Measurements from ENCODE around the gene IFT80. TPM values are rescaled to one million over a fixed set of nuclear protein-coding genes. Genes with fewer than 3 reads are reported as not detected.

The IFT80 gene
- total and polyA plus RNA-seq, 12 donors: 11.0 to 37.3 (median 22.1) TPM

- no peaks in the 10 kb centered on the region for H3K27me3 ChIP-seq
- H3K4me1 ChIP-seq (replicated peaks in 1 of 2): no peaks in the 10 kb centered on the region
- no peak overlapping the region for H3K27ac ChIP-seq
- no peak for DNase-seq
- no peak overlapping the region for H3K4me3 ChIP-seq
- 88 to 98% (median 95%) methylated on average over 3 to 5 of the region's 5 CpGs for WGBS, 4 donors
- peaks cover 0 to 5% (median 0%) of the 10 kb centered on the region in 3 donors for H3K9me3 ChIP-seq (replicated peaks in 1 of 3)
- TF ChIP-seq POLR2A (IDR thresholded peaks at IDR 0.05): no peak
- TF ChIP-seq, protein P1, sequence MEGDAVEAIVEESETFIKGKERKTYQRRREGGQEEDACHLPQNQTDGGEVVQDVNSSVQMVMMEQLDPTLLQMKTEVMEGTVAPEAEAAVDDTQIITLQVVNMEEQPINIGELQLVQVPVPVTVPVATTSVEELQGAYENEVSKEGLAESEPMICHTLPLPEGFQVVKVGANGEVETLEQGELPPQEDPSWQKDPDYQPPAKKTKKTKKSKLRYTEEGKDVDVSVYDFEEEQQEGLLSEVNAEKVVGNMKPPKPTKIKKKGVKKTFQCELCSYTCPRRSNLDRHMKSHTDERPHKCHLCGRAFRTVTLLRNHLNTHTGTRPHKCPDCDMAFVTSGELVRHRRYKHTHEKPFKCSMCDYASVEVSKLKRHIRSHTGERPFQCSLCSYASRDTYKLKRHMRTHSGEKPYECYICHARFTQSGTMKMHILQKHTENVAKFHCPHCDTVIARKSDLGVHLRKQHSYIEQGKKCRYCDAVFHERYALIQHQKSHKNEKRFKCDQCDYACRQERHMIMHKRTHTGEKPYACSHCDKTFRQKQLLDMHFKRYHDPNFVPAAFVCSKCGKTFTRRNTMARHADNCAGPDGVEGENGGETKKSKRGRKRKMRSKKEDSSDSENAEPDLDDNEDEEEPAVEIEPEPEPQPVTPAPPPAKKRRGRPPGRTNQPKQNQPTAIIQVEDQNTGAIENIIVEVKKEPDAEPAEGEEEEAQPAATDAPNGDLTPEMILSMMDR (IDR thresholded peaks at IDR 0.05): no peak
- intact Hi-C loops (cut with DNase I): no loop called here
- H3K36me3 ChIP-seq (replicated peaks in 1 of 2): no peaks in the 10 kb centered on the region
Measured at GRCh38 chr3:160312014-160312624, 86.9 kb downstream of the IFT80 start.

GRCh38 chr3:160302806-160303205, 96.2 kb downstream of the IFT80 start:
- intact Hi-C loops (cut with DNase I): no loop called here

DNA sequence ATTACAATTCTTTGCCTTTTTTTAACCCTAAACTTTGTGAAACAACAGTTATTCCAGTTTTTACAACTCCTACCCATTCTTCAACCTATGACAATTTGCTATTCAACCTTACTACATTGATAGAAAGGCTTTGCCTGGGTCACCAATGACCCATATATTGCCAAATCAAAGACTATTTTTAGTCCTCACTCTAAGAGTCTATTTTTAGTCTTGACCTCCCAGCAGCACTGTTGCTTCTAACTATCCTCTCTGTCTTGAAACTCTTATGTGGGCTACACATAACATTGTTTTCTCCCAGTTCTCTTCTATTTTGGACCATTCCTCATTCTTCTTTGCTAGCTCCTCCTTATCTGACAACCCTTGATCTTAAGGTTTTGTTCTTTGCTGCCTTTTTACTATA, 102.4 kb downstream of the IFT80 start:
- intact Hi-C loops (cut with DNase I): no loop called here
- TF ChIP-seq, protein P1 (IDR thresholded peaks at IDR 0.05): no peak
- no peak for TF ChIP-seq POLR2A (IDR thresholded peaks at IDR 0.05)

More at GRCh38 chr3:160302806-160303205, 96.2 kb downstream of the IFT80 start:
- no peaks in the 10 kb centered on the region for H3K36me3 ChIP-seq (replicated peaks in 1 of 2)
- H3K27ac ChIP-seq: no peak overlapping the region
- H3K4me1 ChIP-seq (replicated peaks in 1 of 2): no peaks in the 10 kb centered on the region
- H3K27me3 ChIP-seq: no peaks in the 10 kb centered on the region
- no peaks in the 10 kb centered on the region for H3K9me3 ChIP-seq (replicated peaks in 1 of 3)
- TF ChIP-seq, protein P1 (IDR thresholded peaks at IDR 0.05): no peak
- no peak for TF ChIP-seq POLR2A (IDR thresholded peaks at IDR 0.05)
- DNase-seq: no peak
- no peak overlapping the region for H3K4me3 ChIP-seq

DNA sequence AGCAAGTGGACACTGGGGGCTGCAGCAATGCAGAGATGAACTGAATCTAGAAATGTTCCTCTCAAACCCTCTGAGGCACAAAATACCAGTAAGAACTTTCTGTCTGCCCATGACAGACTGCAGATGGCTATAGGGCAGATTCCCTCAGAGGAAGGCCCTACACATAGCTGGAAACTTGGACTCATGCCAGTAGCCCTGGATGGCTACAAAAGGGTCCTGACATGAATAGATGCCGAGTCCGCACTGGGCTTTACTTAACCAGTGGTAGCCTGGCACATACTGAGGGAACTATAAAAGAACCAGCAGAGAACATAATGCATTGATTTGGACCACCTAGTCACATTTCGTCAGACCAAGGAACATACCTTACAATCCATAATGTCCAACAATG, 107.1 kb downstream of the IFT80 start:
- Histone ChIP-seq H3K27me3 (no peaks in the 10 kb centered on the region), H3K27ac (no peak overlapping the region), H3K9me3 (replicated peaks in 1 of 3) (no peaks in the 10 kb centered on the region), H3K36me3 (replicated peaks in 1 of 2) (no peaks in the 10 kb centered on the region), H3K4me1 (replicated peaks in 1 of 2) (peaks cover 0 to 3% of the 10 kb centered on the region in 2 donors), H3K4me3 (no peak overlapping the region)
- WGBS, 4 donors: 87 to 100% (median 90%) methylated on average over 3 of the region's 3 CpGs
- intact Hi-C loops (cut with DNase I): no loop called here
- TF ChIP-seq POLR2A (IDR thresholded peaks at IDR 0.05): no peak
- TF ChIP-seq, protein P1 (IDR thresholded peaks at IDR 0.05): no peak
- DNase-seq: no peak

More for the DNA sequence above, 102.4 kb downstream of the IFT80 start:
- Histone ChIP-seq H3K4me1 (replicated peaks in 1 of 2) (peaks cover 0 to 8% of the 10 kb centered on the region in 2 donors), H3K27me3 (no peaks in the 10 kb centered on the region), H3K27ac (no peak overlapping the region), H3K36me3 (replicated peaks in 1 of 2) (no peaks in the 10 kb centered on the region), H3K4me3 (no peak overlapping the region), H3K9me3 (replicated peaks in 1 of 3) (no peaks in the 10 kb centered on the region)
- no peak for DNase-seq

Data from adrenal gland (tissue), 12 donors.